HG03558 (cell line): ENCODE results near the gene LRFN2.

Experiments
- ATAC-seq: cut with Tn5 transposase; IDR thresholded peaks from one replicate; pipeline ENCODE4 v1.9.1; 2021; ENCODE audit warnings: moderate number of reproducible peaks; ENCODE audit not compliant: unreplicated experiment; ENCODE audit errors: extremely low read depth

LRFN2 gene

DNA sequence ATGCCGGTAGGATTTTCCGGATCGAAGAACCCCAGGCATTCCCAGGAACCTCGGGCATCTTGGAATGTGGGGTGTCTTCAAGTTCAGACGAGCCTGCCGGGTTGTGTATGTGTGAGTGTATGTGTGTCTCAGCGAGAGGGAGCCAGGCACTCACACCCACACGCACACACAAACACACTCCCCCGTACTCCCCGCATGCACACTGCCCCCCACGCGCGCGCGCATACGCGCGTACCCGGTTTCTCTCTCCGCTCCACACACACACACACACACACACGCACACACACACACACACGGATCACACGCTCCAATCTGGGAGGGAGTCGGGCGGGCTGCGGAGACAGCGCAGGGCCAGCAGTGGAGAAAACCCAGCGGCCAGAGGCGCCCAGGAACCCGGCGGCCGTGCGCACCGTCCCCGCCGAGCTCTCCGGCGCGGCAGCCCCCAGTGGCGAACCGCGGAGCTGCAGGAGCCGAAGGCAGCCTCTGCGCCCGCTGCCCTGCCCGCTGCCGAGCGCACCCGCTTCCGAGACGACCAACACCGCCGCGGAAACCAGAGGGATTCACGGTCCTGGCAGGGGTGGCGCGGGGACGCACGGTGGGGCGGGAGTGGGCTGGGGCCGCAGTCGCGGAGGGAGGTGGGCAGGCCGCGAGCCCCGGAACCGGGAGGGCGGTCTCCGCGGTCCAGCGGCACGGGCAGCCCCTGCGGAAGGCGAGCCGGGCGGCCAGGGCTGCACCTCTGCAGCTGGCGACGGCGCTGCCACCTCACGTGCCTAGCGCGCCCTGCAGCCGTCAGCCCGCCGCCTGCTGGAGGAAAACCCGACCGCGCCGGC lies at the start of gene LRFN2:
Gene LRFN2 (minus strand): TSS at position 125 of the 830 bp plus-strand sequence.
- ATAC-seq: peak; percentile 46

DNA sequence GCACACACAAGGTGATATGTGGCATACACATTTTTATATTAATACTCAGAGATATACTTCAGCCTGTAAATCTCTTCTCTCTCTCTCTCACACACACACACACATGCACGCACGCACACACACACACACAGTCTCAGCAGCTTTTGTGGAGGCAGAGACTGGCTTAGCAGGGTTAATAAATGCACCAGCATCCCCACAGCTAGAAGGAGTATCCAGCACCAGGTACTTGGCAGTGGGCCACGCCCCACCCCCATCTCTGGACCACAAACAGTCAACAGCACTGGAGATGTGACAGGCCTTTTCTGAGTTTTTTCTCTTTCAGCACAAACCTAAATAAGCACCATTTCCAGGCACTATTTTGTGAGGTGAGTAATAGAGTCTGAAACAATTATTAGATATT lies 47.3 kb upstream of the LRFN2 start:
- ATAC-seq: no peak

DNA sequence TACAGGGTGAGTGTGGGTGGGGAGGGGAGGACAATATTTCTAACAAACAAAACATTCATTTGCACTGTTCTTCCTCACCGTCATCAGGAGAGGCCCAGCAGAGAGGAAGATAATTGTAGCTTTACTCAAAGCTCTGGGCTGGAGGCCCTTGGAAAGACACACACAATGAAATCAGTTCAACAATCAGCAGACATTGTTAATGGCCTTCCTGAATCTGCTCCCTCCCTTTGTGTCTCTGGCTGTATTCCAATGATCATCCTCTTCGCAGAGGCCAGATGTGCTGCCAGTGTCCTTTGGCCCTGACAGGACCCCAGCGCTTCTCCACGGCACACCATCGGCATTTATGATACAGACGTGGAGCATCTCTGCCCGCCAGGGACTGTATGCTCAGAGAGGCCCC lies 44.6 kb upstream of the LRFN2 start:
- no peak for ATAC-seq

DNA sequence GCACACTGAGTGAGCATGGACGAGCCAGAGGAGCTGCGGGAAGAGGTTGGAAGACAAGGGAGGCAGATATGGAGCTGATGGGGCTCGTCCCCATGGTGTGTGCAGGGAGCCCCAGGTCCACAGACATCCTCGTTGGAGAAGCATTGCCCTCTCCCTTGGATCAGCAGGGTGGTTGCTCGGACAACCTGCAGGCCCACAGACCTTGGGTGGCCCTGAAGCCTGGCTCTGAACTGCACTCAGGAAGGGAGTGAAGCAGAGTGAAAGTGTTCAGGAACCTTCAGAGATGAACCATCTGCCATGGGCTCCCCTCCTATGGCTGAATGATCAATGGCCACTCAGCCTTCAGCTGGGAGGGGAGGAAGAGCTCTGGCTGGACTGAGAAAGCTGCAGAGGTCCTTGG lies 43.3 kb upstream of the LRFN2 start:
- ATAC-seq: no peak

DNA sequence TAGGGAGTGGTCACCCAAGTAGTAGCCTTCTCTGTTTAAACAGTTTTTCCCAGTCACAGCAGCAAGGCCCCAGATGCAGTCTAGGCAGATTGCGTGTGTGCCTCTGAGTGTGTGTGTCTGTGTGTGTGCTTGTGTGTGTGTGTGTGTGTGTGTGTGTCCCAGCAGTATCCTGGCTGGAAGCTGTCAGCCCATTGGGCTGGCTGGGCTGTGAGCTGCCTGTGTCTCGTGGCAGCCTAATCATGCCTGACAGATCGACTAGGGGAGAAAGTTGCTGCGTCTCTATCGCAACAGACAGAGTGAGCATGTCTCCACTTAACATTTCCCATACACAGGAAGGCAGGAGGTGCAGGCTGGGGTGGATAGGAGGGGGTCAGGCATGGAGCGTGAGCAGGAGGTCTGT lies 42.9 kb upstream of the LRFN2 start:
- no peak for ATAC-seq

DNA sequence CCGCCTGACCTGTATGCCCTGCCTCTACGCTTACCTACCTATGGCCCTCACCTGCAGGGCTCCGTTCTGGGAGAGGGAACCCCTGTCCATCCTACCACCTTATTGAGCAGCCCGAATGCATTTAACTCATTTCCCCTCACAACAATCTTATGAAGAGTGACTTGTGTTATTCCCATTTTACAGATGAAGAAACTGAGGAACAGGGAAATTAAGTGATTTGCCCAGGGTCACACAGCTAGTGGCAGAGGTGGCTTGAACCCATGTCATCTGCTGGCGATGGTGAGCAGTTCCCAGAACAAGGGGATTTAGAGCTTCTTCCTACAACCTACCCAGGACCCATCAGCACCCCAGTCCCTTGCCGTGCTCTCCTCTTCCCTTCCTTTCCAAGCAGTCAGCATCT lies 42.3 kb upstream of the LRFN2 start:
- ATAC-seq: no peak

DNA sequence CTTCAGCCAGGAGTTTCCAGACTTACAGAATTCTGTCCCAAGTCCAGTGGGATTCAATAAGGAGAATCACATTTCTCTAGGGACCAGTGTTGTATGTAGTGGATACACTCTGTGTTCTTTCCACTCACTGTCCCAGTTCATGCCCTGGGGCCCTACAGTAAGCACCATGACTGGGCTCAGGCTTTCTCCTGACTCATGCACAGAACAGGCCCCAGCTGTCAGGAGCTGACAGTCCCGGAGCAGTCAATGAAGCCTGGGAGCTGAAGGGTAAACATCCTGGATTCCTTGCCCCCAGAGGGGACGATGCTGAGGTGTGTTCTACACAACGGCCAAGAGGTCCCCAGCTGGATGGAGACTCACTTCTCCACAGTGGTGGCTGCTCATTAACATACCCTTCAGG lies 40.2 kb upstream of the LRFN2 start:
- ATAC-seq: no peak

DNA sequence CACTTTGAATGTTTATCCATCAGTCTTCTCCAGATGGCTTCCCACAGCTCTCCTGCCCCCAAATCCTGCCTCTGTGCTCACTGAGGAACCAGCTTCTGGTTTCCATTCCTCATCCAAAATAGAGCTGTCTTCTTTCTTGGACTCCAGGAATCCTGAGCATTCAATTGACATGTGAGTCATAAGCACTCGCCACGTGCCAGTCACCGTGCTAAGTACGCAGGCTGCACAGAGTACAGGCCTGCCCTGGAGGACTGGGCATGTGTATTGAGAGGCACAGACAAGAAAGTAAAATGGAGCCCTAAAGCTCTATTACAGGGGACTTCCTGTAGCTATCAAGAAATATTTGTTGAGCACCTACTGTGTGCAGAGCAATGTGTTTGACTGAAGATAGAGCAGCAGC lies 39.7 kb upstream of the LRFN2 start:
- ATAC-seq: no peak

DNA sequence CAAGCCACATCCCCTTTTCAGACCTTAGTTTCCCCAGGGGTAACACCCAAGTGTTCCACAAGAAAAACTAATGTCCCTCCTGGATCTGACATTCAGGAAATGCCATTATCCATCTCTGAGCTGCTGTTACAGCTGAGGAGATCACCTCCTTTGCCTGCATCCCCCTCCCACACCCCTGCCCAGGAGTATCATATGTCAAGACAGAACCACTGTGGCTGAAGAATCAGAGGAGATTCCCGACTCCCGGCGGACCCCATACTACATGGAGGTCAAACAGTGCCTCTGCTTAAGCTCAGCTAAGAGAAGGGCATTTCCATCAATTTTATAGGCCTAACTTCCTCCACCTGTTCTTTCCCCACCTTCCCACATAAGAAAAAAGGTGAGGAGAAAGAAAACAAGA lies 36.8 kb upstream of the LRFN2 start:
- ATAC-seq: no peak

DNA sequence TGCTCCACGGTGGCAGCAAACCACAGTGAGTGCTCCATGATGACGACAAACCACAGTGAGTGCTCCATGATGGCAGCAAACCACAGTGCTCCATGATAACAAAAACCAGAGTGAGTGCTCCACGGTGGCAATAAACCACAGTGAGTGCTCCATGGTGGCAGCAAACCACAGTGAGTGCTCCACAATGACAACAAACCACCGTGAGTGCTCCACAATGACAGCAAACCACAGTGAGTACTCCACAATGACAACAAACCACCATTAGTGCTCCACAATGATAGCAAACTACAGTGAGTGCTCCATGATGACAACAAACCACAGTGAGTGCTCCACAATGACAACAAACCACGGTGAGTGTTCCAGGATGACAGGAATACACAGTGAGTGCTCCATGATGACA lies 36.0 kb upstream of the LRFN2 start:
- no peak for ATAC-seq

DNA sequence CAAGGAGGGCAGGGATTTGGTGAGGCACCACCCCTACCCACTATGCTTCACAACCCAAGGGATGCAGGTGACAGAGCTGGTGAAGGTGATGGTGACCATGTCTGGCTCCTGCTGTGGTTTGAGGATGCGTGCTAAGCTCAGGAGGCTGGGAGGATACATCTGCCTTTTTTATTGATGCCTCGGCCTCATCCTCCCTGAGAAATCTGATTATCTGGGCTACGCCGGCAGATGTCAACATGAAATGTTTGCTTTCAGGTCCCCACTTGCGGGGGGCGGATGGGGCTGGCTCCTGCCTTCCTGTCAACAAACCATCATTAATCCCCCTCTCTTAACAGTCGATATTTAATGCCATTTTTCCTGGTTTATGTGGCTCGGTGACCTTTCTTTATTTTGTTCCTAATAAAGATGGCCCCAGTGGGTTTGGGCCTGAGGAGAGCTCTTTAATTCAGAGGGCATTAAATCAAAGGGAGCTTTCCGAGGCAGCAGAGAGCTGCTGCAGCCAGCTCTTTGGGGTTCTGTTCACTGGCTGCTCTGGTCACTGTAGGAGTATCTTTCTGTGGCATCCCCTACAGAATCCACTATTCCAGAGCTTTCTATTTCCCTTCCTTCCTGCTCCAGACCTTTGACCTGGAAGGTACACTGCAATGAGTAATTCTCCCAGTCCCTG lies 33.5 kb upstream of the LRFN2 start:
- ATAC-seq: no peak

DNA sequence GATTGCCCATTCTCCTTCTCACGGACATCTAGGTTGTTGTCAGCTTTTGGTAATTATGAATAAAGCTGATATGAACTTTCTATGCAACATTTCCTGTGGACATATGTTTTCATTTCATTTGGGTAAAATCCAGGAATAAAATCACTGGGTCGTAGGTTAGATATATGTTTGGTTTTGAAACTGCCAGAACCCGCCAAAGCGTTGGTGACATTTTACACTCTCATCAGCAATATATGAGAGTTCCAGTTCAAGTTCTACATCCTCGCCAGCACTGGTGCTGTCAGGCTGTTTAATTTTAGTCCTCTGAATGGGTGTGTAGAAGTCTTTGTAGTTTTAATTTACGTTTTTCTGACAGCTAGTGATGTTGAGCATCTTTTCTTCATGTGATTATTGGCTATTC lies 27.5 kb upstream of the LRFN2 start:
- no peak for ATAC-seq

DNA sequence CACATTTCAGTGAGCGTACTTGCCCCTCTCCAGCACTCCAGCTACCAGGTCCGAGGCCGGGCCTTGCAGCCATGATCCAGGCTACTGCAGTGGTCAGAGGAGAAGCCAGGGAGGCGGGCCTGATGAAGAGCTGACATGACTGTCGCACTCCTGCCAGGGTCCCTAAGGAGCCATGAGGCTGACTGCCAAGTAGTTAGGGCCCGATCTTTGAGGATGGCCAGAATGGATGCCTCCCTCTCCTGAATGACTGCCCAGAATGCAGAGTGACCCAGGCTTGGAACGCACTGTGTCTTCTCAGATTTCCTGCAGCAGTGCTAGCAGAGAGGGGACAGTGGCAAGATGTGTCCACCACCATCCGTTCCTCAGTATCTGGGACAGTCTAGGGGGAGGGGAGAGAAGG lies 24.7 kb upstream of the LRFN2 start:
- ATAC-seq: no peak

DNA sequence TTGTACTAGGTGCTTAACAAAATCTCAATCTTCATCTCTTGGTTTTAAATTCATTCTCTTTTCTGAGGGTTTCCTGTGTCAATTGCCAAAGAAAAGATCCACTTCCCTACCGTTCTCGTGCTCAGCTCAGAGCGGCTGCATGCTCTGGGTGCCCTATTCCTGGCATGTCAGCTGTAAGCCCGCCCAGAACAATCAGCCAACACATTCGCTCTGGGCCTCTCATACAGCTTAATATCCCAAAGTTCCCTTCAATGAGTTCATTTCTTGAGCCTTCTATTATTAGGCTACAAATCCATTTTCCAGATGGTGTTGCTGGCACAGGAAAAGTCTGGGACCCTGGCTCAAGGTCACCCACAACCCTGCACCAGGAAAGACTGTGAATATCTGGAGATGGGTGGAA lies 24.3 kb upstream of the LRFN2 start:
- ATAC-seq: no peak

DNA sequence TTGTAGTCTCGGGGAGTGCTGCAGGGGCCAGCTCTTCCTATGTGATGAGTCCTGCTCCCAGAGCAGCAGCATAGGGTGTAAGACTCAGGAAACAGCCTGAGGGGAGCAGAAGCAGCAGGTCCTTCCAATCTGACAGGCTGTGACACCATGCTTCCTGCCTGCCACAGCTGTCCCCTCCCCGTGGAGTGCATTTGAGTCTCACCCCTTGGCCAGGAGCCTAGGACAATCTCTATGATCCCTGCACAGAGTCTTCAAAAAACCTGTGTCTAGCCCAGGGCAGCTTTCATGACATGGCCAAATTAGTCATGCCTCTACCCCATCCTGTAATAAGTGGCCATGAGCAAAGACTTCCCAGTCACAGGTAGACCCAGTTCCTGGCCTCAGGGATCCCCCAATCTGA lies 23.1 kb upstream of the LRFN2 start:
- ATAC-seq: no peak

DNA sequence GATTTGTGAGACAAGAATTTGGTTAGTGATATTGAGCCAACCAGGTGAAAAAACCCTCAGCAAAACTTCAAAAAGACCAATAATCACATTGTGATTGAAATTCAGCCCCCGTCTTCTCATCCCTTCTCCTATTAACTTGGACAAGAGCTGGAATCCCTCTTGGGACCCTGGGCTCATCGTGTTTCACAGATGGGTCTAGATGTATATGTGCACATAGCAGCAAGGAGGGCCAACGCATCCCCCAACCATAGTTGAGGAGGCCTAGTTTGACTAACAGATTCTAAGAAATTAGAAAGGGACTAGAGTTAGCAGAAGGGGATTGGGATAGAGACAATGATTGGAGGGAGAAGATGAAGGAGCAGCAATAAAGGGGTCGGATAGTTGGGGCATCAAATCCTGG lies 19.8 kb upstream of the LRFN2 start:
- no peak for ATAC-seq

DNA sequence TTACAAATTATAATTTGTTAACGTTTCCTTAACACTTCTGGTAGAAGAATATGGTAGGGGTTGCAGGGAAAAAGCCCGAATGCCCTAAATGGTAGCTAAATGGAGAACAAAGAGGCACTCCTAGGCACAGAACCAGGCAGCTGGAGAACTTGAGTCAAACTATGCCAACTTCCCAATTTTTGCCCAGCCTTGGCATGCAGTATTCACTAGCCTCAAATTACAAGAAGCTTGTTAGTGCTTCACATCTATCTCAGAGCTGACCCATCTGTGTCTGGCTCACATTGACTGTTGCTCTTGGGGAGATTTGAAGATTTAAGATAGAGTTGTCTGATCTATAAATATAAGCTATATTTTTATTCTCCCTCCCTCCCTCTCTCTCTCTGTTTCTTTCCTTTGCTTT lies 19.4 kb upstream of the LRFN2 start:
- ATAC-seq: no peak

DNA sequence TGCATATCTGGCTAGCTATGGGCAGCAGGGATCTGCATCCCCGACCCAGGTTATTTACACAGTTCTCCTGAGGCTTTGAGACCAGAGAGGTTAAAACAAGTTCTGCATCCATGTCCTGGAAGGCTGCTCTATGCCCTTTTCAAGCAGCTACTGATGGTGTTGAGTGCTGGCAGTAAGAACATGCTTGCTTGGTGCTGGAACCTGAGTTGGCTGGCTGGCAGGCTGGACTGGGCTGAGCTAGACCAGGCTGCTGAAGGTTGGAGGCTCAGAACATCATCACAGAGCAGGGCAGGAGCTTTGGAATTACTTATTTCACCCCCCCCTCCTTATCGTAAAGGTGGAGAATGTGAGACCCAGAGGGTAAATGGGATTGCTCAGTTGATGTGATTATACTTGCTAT lies 16.9 kb upstream of the LRFN2 start:
- ATAC-seq: no peak

DNA sequence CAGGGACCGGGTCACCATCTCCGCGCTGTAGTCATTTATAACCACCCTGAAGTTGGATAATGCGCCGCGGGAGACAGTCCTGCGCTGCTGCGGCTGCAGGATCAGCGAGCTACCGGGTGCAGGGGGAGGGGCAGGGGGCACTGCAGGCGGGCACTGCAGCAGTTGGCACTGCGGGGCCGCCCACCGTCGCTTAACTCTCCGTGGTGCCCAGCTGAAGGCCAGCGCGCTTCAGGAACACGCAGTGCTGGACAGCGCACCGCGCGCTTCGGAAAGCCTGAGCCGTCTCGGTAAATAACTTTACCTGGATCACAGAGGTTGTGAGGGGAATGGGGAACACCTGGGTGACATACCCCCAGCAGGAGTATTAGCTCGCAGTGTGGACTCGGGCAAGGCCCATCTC lies 12.4 kb upstream of the LRFN2 start:
- no peak for ATAC-seq

DNA sequence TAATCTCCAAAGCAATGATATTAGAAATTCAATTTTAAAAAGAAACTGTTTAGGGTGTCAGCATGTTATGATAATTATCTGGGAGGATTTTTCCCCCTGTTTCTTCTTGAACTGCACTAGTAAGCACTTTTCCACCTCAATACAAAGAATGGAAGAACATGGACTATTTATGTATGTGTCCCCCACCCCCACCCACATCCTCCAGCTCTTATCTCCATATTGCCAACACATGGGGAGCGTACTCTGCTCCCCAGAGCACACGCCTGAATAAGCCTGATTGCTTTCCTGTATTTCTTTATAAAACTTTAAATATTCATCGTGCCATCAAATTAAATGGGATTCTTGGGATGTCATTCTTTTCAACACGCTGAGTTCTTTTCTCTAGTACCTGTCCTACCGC lies 11.4 kb upstream of the LRFN2 start:
- no peak for ATAC-seq

DNA sequence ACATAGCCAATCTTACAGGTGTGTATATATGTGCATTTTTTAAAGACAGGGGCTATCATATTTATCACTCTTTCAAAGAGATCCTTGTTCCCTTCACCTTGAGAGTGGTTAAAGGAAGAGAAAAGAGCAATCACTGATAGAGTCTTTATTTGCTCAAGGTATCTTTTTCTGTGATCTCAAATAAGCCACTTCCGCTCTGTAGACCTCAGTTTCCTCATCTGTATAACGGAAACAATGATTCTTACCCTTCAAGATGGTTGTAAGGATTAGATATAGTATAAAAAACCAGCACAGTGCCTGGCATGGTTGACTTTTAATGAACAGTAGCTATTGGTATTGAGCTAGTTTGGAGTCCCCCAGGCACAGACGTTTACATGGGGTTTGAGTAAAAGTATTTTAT lies 10.1 kb upstream of the LRFN2 start:
- no peak for ATAC-seq

DNA sequence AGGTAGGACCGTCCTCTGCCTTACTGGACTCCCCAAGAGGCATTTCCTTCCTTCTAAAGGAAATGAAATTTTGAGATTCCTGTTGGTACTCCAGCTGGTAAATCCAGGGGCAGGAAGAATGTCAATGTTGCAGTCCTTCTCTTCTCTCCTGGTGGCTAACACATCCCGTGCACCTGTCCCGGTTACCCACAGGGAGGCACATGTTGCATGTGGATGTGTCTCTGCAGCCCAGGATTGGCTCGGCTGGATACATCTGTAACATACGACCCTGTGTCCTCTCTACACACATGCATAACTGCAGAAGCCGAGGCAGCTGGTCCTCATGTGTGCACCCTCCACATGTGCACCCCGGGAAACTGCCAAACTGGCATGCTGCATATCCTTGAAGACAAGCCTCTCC lies 1.3 kb upstream of the LRFN2 start:
- ATAC-seq: no peak
